ENCODE results near the gene VARS1.
"Not testable (repeated sequence)": the region's sequence is repeated elsewhere in the genome, so short reads cannot be mapped to it uniquely, and the experiment has no call there.

VARS1 gene

DNA sequence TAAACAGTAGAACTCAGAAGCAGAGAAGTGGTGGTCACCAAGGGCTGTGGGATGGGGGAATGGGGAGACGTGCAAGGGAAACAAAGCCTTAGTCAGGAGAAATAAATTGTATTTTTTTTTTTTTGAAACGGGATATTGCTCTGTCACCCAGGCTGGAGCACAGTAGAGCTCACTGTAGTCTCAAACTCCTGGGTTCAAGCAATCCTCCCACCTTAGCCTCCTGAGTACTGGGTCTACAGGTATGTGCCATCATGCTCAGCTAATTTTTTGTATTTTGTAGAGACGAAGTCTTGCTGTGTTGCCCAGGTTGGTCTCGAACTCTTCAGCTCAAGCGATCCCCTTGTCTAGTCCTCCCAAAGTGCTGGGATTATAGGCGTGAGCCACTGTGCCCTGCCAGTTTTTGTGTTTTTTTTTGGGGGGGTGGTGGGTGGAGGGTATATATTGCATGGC is 35.4 kb upstream of the VARS1 start:
- H3K4me3 ChIP-seq (ENCODE audit: low read depth, low read length) = peak overlapping the region; percentile 98
- TF ChIP-seq MYC (IDR thresholded peaks at IDR 0.05; ENCODE audit: low read depth, low read length) = no peak
- TF ChIP-seq CTCF (IDR thresholded peaks at IDR 0.05; ENCODE audit: low read depth, low read length) = no peak
- no peak for TF ChIP-seq POLR2A (IDR thresholded peaks at IDR 0.05; ENCODE audit: extremely low read depth, insufficient read length)
- no peak for TF ChIP-seq MAX (IDR thresholded peaks at IDR 0.05; ENCODE audit: low read depth, low read length)
- no peak for DNase-seq (ENCODE audit: low read depth)

DNA sequence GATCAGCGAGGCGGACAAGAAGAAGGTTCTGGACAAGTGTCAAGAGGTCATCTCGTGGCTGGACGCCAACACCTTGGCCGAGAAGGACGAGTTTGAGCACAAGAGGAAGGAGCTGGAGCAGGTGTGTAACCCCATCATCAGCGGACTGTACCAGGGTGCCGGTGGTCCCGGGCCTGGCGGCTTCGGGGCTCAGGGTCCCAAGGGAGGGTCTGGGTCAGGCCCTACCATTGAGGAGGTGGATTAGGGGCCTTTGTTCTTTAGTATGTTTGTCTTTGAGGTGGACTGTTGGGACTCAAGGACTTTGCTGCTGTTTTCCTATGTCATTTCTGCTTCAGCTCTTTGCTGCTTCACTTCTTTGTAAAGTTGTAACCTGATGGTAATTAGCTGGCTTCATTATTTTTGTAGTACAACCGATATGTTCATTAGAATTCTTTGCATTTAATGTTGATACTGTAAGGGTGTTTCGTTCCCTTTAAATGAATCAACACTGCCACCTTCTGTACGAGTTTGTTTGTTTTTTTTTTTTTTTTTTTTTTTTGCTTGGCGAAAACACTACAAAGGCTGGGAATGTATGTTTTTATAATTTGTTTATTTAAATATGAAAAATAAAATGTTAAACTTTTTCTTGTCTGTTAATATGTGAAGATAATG is 34.2 kb upstream of the VARS1 start:
- TF ChIP-seq POLR2A (IDR thresholded peaks at IDR 0.05; ENCODE audit: extremely low read depth, insufficient read length) = no peak
- no peak for TF ChIP-seq MYC (IDR thresholded peaks at IDR 0.05; ENCODE audit: low read depth, low read length)
- TF ChIP-seq CTCF (IDR thresholded peaks at IDR 0.05; ENCODE audit: low read depth, low read length) = no peak
- TF ChIP-seq MAX (IDR thresholded peaks at IDR 0.05; ENCODE audit: low read depth, low read length) = no peak
- peak overlapping the region; percentile 98 for H3K4me3 ChIP-seq (ENCODE audit: low read depth, low read length)
- peak; percentile 76 for DNase-seq (ENCODE audit: low read depth)

DNA sequence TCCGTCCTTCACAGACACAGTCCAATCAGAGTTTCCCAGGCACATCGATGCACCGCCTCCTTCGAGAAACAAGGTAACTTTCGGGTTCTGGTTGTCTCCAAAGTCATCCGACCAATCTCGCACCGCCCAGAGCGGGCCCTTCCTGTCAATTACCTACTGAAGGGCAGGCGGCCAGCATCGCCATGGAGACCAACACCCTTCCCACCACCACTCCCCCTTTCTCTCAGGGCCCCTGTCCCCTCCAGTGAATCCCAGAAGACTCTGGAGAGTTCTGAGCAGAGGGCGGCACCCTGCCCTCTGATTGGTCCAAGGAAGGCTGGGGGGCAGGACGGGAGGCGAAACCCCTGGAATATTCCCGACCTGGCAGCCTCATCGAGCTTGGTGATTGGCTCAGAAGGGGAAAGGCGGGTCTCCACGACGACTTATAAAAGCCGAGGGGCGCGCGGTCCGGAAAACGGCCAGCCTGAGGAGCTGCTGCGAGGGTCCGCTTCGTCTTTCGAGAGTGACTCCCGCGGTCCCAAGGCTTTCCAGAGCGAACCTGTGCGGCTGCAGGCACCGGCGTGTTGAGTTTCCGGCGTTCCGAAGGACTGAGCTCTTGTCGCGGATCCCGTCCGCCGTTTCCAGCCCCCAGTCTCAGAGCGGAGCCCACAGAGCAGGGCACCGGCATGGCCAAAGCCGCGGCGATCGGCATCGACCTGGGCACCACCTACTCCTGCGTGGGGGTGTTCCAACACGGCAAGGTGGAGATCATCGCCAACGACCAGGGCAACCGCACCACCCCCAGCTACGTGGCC is 31.9 kb upstream of the VARS1 start, which contains the start of gene HSPA1B:
HSPA1B (plus strand) TSS at position 453 of the 794 bp plus-strand sequence; CDS start at position 666, 213 bp downstream.
- H3K4me3 ChIP-seq (ENCODE audit: low read depth, low read length) = peak within 1 kb of the TSS; percentile 78
- TF ChIP-seq MAX (IDR thresholded peaks at IDR 0.05; ENCODE audit: low read depth, low read length) (no peak), MYC (IDR thresholded peaks at IDR 0.05; ENCODE audit: low read depth, low read length) (0 out of 2 replicates have a peak, but pooled peaks have one; percentile 10), POLR2A (IDR thresholded peaks at IDR 0.05; ENCODE audit: extremely low read depth, insufficient read length) (peak; percentile 99)
- peak; percentile 100 for DNase-seq (ENCODE audit: low read depth)

GRCh38 chr6:31826793-31827285 is 31.3 kb upstream of the VARS1 start:
- TF ChIP-seq MYC (IDR thresholded peaks at IDR 0.05; ENCODE audit: low read depth, low read length) (peak; percentile 71), CTCF (IDR thresholded peaks at IDR 0.05; ENCODE audit: low read depth, low read length) (no peak), MAX (IDR thresholded peaks at IDR 0.05; ENCODE audit: low read depth, low read length) (peak; percentile 51; the same call in 1 of the 2 replicates), POLR2A (IDR thresholded peaks at IDR 0.05; ENCODE audit: extremely low read depth, insufficient read length) (peak; percentile 23)
- DNase-seq (ENCODE audit: low read depth) = peak; percentile 86
- peak overlapping the region; percentile 78 for H3K4me3 ChIP-seq (ENCODE audit: low read depth, low read length)

DNA sequence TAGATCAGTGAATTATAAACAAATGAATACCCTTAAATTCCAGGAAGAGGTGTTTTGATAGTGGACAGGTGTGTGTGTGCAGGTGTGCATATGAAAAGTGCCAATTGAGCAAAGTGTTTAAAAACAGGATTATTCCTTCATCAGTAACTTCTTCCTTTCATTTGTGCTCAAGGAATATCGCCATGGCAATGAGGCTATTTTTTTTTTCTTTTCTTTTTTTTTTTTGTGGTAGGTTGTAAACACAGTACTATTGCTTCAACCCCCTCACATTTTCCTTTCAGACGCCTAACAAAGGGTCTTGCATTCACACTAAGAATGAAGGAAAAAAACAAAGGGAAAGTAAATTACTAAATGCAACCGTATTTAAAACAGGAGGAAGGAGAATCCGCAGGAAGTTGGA is 30.0 kb upstream of the VARS1 start:
- no peak for DNase-seq (ENCODE audit: low read depth)
- H3K4me3 ChIP-seq (ENCODE audit: low read depth, low read length) = no peak overlapping the region
- no peak for TF ChIP-seq MYC (IDR thresholded peaks at IDR 0.05; ENCODE audit: low read depth, low read length)

- H3K4me3 ChIP-seq (ENCODE audit: low read depth, low read length) = not testable (repeated sequence)
- DNase-seq (ENCODE audit: low read depth) = peak; percentile 40
Measured at GRCh38 chr6:31823592-31824196, 28.1 kb upstream of the VARS1 start.
